HCT116 (cell line): ENCODE results near the gene CLEC2B. TPM values are rescaled to one million over a fixed set of nuclear protein-coding genes. Genes with fewer than 3 reads are reported as not detected.

Experiments used
- ATAC-seq: fragments of 200-7000 bp; cut with Tn5 transposase; 2 replicates; pipeline ENCODE4 v1.9.1; 2020; ENCODE audit warnings: mild to moderate bottlenecking, moderate library complexity
- BruUV-seq: library from RNA; stranded (reverse); fragments of 400-500 nt; replicated peaks from 2 replicates; lab custom pipeline; 2021; lab: Mats Ljungman, UMichigan
- CTCF ChIA-PET: fragments of 300-600 bp; sonication (Branson Sonifier 250); formaldehyde crosslinking; loops from one replicate; lab custom pipeline; 2021; ENCODE audit warnings: antibody characterized with exemption; lab: Charles Lee
- POLR2A ChIA-PET: fragments of 300-600, 350-600 bp; sonication (Branson Sonifier 250); formaldehyde crosslinking; loops from one replicate; lab custom pipeline; 2021; ENCODE audit warnings: antibody characterized with exemption; lab: Charles Lee
- RAD21 ChIA-PET, 2 experiments: fragments of 300-600 bp; sonication (Branson Sonifier 250); formaldehyde crosslinking; loops; one replicate each; lab custom pipeline; 2023; ENCODE audit warnings: low total read pairs in 2 of 2; ENCODE audit not compliant: uncharacterized antibody in 2 of 2, unreplicated experiment in 2 of 2, low non-redundant PET in 1 of 2; lab: Charles Lee
- DNase-seq: peaks from one replicate; pipeline ENCODE4 v3.0.0-alpha.2; 2010; ENCODE audit warnings: low read depth, low spot score
- H2AFZ ChIP-seq: fragments of 200-600 bp; shearing (Covaris generic), sonication (generic); 2 replicates; pipeline ENCODE4 v1.6.1; 2017; ENCODE audit warnings: low read depth, mixed run types, mixed read lengths, antibody characterized with exemption, low read length; ENCODE audit not compliant: poor library complexity, severe bottlenecking
- H3K27ac ChIP-seq: 2 replicates; pipeline ENCODE4 v1.5.1; 2012; ENCODE audit warnings: low read depth, low read length
- H3K27me3 ChIP-seq: fragments of 200-600 bp; sonication (generic); 2 replicates; pipeline ENCODE4 v1.6.1; 2016; ENCODE audit warnings: mixed run types, low read length, mixed read lengths; ENCODE audit not compliant: insufficient read depth
- H3K36me3 ChIP-seq, 2 experiments: fragments of 200-500 bp in 1 of 2; fragments of 200-600 bp in 1 of 2; sonication (Bioruptor generic) in 1 of 2; sonication (generic) in 1 of 2; 2 replicates each; pipeline versions ENCODE4 v1.5.1 to v1.6.1; 2014 to 2016; ENCODE audit warnings: low read length in 2 of 2, inconsistent platforms in 1 of 2, mixed read lengths in 1 of 2, mixed run types in 1 of 2; ENCODE audit not compliant: insufficient read depth in 2 of 2, control insufficient read depth in 1 of 2
- H3K4me1 ChIP-seq, 2 experiments: fragments of 200-600 bp in 1 of 2; sonication (generic) in 1 of 2; 2 replicates each; pipeline versions ENCODE4 v1.5.1 to v1.6.1; 2012 to 2017; ENCODE audit warnings: low read length in 2 of 2, inconsistent platforms in 1 of 2, mild to moderate bottlenecking in 1 of 2, mixed read lengths in 1 of 2, mixed run types in 1 of 2, moderate library complexity in 1 of 2; ENCODE audit not compliant: insufficient read depth in 2 of 2, control insufficient read depth in 1 of 2
- H3K4me2 ChIP-seq: fragments of 200-600 bp; sonication (generic); 2 replicates; pipeline ENCODE4 v1.6.1; 2017; ENCODE audit warnings: mixed run types, low read length, mixed read lengths
- H3K4me3 ChIP-seq, 2 experiments: fragments of 200-600 bp in 1 of 2; sonication (generic) in 1 of 2; replicated peaks in 1 of 2; 2 replicates each; pipeline ENCODE4 v1.5.1; 2011 to 2016; ENCODE audit warnings: low read length in 2 of 2, control low read depth in 1 of 2, low read depth in 1 of 2, mild to moderate bottlenecking in 1 of 2, mixed read lengths in 1 of 2, mixed run types in 1 of 2
- H3K79me2 ChIP-seq: fragments of 200-600 bp; sonication (generic); 2 replicates; pipeline ENCODE4 v1.6.1; 2017; ENCODE audit warnings: mild to moderate bottlenecking, mixed run types, low read length, moderate library complexity, mixed read lengths; ENCODE audit not compliant: insufficient read depth
- H3K9ac ChIP-seq: fragments of 200-600 bp; sonication (generic); 2 replicates; pipeline ENCODE4 v1.6.1; 2016; ENCODE audit warnings: low read length, mixed read lengths
- H3K9me2 ChIP-seq: fragments of 200-600 bp; sonication (generic), shearing (Covaris generic); 2 replicates; pipeline ENCODE4 v1.6.1; 2017; ENCODE audit warnings: mixed run types, mild to moderate bottlenecking, moderate library complexity; ENCODE audit not compliant: insufficient read depth
- H3K9me3 ChIP-seq, 2 experiments: fragments of 200-500 bp in 1 of 2; fragments of 200-600 bp in 1 of 2; sonication (Bioruptor generic) in 1 of 2; sonication (generic) in 1 of 2; 2 replicates each; pipeline ENCODE4 v1.6.1; 2014 to 2017; ENCODE audit warnings: low read length in 2 of 2, mixed read lengths in 2 of 2, inconsistent platforms in 1 of 2, low read depth in 1 of 2, mild to moderate bottlenecking in 1 of 2, mixed run types in 1 of 2, moderate library complexity in 1 of 2; ENCODE audit not compliant: control insufficient read depth in 1 of 2, insufficient read depth in 1 of 2
- H4K20me1 ChIP-seq: fragments of 200-600 bp; sonication (generic), shearing (Covaris generic); 2 replicates; pipeline ENCODE4 v1.6.1; 2017; ENCODE audit warnings: mixed run types, mild to moderate bottlenecking, moderate library complexity; ENCODE audit not compliant: insufficient read depth
- CBX3 ChIP-seq: IDR thresholded peaks from 2 replicates; pipeline ENCODE4 v1.6.1; 2012; ENCODE audit warnings: low read depth
- EZH2 ChIP-seq: fragments of 200-600 bp; sonication (generic); IDR thresholded peaks from 2 replicates; pipeline ENCODE4 v1.6.1; 2017; ENCODE audit warnings: antibody characterized with exemption, mixed run types
- POLR2A ChIP-seq: IDR thresholded peaks from 2 replicates; pipeline ENCODE4 v1.7.0; 2011; ENCODE audit warnings: borderline replicate concordance; ENCODE audit not compliant: insufficient read depth, insufficient read length; ENCODE audit errors: extremely low read depth
- RAD21 ChIP-seq: IDR thresholded peaks from 2 replicates; pipeline ENCODE4 v1.6.1; 2012; ENCODE audit warnings: low read depth, mild to moderate bottlenecking
- SIN3A ChIP-seq: IDR thresholded peaks from 2 replicates; pipeline ENCODE4 v1.6.1; 2012; ENCODE audit warnings: low read depth
- SRF ChIP-seq: IDR thresholded peaks from 2 replicates; pipeline ENCODE4 v1.6.1; 2012; ENCODE audit warnings: low read depth
- intact Hi-C: fragments of 100-400 bp; cut with micrococcal nuclease; formaldehyde crosslinking; loops from 2 replicates; pipeline ENCODE4 v1.10.0; 2022
- total RNA-seq: library from RNA; stranded (reverse); gene quantifications from one replicate; pipeline ENCODE4 v1.2.1, GENCODE V29; 2021; ENCODE audit not compliant: unreplicated experiment

The CLEC2B gene
- total RNA-seq, 1 experiment from 2014 or later: not detected

- Histone ChIP-seq H3K9ac (no peak overlapping the region), H2AFZ (no peak overlapping the region), H3K4me3 (no peak overlapping the region), H3K4me2 (no peak overlapping the region), H3K9me2 (no peaks in the 10 kb centered on the region)
- CTCF ChIA-PET: interaction anchor here (0.6 to 1.9 kb wide), 2 partner anchors 58 to 394 kb away, joined by 3 to 7 read pairs; no protein-coding TSS in a partner anchor
- RAD21 ChIA-PET: no interaction called here
- TF ChIP-seq SIN3A: no peak
- TF ChIP-seq, all 23 proteins: peak for 0
- H3K79me2 ChIP-seq: no peaks in the 10 kb centered on the region
- no peaks in the 10 kb centered on the region for H3K9me3 ChIP-seq
- ATAC-seq (no peak), DNase-seq (no peak)
- intact Hi-C loops: no loop called here
- no peak overlapping the region for H3K27ac ChIP-seq
- peaks cover 74% of the 10 kb centered on the region for H3K27me3 ChIP-seq
- no peaks in the 10 kb centered on the region for H4K20me1 ChIP-seq
- no peaks in the 10 kb centered on the region for H3K36me3 ChIP-seq
- H3K4me1 ChIP-seq: no peaks in the 10 kb centered on the region
- no TSS peak for BruUV-seq
- POLR2A ChIA-PET: no interaction called here
Observed at GRCh38 chr12:9808504-9808903, 60.6 kb downstream of the CLEC2B start.

- H3K79me2 ChIP-seq: no peaks in the 10 kb centered on the region
- no peaks in the 10 kb centered on the region for H4K20me1 ChIP-seq
- no peak for DNase-seq
- no peaks in the 10 kb centered on the region for H3K9me2 ChIP-seq
- TF ChIP-seq RAD21 (no peak), SRF (no peak), CBX3 (no peak), EZH2 (no peak), POLR2A (no peak)
- BruUV-seq: no TSS peak
- ATAC-seq: no peak
- no peaks in the 10 kb centered on the region for H3K36me3 ChIP-seq
- no peak overlapping the region for H3K9ac ChIP-seq
- POLR2A ChIA-PET: no interaction called here
- RAD21 ChIA-PET: no interaction called here
- no peaks in the 10 kb centered on the region for H3K4me1 ChIP-seq
- CTCF ChIA-PET: no interaction called here
- no peak overlapping the region for H3K27ac ChIP-seq
- peaks cover 69% of the 10 kb centered on the region for H3K27me3 ChIP-seq
- intact Hi-C loops: no loop called here
- H3K4me3 ChIP-seq: no peak overlapping the region
- no peak overlapping the region for H2AFZ ChIP-seq
- no peak overlapping the region for H3K4me2 ChIP-seq
- no peaks in the 10 kb centered on the region for H3K9me3 ChIP-seq
Observed at GRCh38 chr12:9806714-9807113, 62.4 kb downstream of the CLEC2B start.
